ENCODE measurements around the gene CCM2.

CCM2 gene

DNA sequence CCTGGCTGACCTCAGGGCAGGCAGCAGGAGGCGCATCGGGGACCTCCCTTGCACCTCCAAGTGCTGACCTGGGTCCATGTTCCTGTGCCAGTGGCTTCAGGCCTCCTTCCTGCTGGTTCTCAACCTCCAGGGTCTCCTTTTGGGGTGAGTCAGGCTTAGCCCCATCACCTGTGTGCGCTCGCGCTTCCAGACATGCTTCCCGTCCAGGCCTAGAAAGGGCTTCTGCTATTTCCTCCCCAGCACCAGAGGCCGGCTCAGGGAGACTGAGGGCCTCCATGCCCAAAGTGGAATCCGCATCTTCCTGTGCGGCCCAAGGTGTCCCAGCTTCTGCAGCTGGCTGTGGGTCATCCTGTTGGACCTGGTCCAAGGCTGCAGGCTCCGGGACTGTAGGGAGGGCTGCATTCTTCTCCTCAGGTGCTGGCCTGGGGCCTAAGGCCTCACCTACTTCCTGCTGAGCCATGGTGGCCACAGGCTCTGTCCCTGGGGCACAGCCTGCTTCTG lies 82.9 kb downstream of the CCM2 start:
- DNase-seq (ENCODE audit: low spot score) = peak; percentile 68

DNA sequence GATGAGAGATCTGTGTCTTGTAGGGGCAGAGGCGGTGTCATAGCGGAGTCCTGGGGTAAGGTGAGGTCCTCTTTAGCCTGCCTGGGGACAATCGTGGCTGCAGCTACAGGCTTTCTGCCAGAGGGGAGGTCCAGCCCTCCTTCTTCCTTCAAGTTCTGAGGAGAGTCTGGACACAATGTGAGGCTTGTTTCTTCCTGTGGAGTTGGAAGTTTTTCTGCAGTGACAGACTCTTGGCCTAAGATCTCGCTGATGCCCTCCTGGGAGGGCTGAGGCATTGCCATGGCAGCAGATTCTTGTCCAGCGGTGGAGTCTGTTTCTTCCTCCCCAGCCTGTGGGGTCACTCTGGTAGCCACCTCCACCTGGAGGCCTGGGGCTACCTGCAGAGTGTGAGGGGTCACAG lies 84.3 kb downstream of the CCM2 start:
- DNase-seq (ENCODE audit: low spot score) = no peak

GRCh38 chr7:45084901-45085618 lies 85.1 kb downstream of the CCM2 start:
- no peak for DNase-seq (ENCODE audit: low spot score)

- no peak for DNase-seq (ENCODE audit: low spot score)
Measured at GRCh38 chr7:45085619-45086200, 85.7 kb downstream of the CCM2 start.

DNA sequence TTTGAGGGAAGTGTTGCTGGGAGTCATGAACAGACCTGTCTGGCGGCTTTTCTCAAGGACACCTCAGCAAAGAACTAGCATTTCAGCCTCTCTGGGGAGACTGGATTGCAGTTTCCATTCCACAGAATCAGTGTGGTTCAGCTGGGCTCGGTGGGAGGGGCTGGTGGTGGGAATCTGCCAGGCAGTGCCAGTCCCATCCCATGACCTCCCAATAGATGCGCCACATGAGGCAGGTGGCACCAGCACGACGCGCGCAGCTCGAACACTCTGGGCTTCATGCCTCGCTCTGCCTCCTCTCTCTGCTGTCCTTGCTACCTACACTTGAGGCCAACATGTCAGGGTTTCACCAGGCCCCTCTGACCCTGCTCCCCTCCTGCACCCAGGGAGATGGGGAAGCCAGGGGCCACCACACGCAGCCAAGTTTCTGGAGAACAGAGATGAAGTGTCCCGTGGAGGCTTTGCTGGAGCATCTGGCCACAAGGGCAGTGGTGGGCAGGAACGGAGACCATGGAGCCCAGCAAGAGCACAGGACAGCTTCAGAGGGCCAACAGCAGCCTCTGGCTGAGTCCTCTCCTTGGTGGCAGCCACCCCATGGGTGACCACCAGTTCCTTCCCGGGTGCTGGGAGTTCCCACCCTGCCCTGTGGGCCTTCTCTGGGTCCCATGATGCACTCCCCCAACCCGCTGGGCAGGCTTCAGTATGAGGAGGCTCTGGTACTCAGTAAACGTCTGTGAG lies 86.5 kb downstream of the CCM2 start:
- no peak for DNase-seq (ENCODE audit: low spot score)

DNA sequence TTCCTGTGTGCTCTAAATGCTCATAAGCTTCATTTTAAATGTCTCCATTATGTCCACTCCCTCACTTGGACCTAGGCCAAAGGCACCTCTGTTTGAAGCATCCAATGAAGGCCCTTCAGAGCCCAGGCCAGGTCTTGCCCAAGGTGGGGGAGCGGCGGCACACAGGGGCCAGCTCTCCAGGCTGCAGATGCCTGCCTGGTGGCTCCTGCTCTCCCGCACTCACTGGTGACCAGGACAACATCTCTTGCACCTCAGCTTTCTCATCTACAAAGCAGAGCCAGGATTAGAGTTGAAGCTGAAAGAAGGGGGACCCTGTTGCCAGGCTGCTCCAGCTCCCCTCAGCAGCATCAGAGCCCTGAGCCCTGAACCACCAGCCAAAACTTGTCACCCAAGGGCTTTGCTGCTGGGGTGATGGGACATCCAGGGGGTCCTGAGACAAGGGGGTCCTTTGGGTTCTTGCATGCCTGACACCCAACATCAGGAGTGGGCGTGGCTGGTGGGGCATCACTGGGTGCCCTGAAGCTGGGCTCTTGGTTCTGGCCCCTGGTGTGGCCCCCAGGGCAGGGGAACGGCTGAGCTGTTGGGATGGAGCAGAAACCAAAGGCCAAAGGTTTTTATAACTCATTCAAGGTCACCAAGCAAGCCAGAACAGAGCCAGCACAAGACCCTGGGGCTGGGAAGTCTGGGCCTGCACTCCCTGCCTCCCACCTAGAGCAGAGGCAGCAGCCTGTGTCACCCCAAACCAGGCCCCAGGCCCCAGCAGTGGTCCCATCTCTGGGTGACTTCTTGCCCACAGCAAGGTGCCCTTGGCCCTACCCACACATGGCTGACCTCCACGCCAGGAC lies 87.5 kb downstream of the CCM2 start:
- no peak for DNase-seq (ENCODE audit: low spot score)

- DNase-seq (ENCODE audit: low spot score) = no peak
Measured at GRCh38 chr7:45088146-45088701, 88.2 kb downstream of the CCM2 start.

DNA sequence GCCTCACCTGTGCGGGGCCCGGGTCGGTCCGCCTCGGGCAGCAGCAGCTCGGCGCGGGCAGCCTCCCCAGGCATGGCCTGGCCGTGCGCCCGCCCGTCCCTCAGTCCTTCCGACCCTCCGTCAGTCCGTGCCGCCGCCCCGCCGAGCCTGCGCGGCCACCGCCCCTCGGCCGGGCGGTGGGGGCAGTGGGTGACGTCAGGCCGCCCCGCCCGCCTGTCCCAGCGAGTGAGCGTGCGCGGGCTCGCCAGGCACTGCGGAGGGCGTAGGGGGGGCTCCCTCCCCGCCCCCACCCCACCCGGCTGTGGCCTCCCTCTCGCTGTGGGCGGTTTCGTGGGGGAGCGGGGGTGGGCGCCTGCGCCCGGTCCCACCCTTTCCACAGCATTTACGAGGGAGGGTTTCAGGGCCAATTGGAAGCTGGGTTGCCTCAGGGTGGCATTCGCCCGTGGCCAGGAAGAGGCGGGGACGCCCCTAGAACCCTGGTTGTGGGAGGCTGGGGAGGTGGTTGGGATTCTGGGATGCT lies 88.9 kb downstream of the CCM2 start, which contains the start of gene NACAD:
Gene NACAD (minus strand): TSS at position 149 of the 520 bp plus-strand sequence. CDS start 75 bp downstream, at position 74.
- DNase-seq (ENCODE audit: low spot score) = peak; percentile 20

GRCh38 chr7:45089341-45089891 lies 89.4 kb downstream of the CCM2 start:
- peak; percentile 72 for DNase-seq (ENCODE audit: low spot score)

GRCh38 chr7:45092100-45092930 lies 92.3 kb downstream of the CCM2 start:
- peak; percentile 35 for DNase-seq (ENCODE audit: low spot score)

DNA sequence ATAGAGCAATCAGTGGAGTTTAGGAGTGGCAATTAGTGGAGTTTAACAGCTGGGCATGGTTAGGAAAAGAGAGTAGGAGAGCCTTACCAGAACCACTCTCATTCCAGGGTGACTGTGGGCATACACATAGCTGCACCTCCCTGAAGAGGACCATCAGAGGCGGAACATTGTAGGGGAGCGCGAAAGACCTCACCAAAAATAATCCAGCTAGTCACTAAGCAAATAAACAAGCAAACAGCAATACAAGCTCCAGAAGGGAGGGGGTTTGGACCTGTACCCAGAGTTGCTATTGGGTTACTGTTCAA lies 92.9 kb downstream of the CCM2 start:
- DNase-seq (ENCODE audit: low spot score) = no peak

- no peak for DNase-seq (ENCODE audit: low spot score)
Measured at GRCh38 chr7:45098983-45099839, 99.2 kb downstream of the CCM2 start.

- no peak for DNase-seq (ENCODE audit: low spot score)
Measured at GRCh38 chr7:45099891-45100760, 100.1 kb downstream of the CCM2 start.

DNA sequence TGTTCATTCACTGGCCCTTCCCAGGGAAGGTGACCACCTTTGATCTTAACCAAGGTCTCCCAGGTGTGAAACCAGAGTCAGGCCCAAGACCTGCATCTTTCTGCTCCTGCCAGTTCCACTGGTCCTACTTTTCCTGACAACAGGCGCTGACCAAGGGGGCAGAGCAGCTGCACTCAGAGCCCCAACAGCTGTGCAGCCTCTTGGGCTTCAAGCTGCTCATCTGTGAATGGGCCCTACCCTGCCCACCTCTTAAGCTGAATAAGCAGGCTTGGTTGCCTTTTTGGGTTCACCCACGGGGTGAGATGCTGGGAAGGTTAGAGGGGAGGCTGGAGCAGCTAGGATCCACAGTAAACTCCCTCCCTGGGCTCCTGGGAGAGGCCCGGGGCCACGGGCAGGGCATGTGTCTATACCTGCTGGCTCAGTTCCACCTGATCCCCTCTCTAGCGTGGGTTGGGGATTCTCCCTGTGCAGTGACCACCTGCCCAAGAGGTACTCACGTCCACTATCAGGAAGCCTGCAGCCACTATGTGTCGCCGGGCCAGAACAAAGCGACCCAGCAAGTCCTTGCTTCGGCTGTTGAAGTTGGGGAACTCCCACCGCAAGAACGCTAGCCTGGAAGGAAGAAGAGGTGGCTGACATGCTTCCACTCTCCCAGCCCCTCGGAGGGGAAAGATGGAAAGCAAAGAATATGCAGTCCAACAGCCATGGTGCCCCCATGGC lies 100.9 kb downstream of the CCM2 start:
- DNase-seq (ENCODE audit: low spot score) = no peak

GRCh38 chr7:45101748-45102147 lies 101.7 kb downstream of the CCM2 start:
- no peak for DNase-seq (ENCODE audit: low spot score)

DNA sequence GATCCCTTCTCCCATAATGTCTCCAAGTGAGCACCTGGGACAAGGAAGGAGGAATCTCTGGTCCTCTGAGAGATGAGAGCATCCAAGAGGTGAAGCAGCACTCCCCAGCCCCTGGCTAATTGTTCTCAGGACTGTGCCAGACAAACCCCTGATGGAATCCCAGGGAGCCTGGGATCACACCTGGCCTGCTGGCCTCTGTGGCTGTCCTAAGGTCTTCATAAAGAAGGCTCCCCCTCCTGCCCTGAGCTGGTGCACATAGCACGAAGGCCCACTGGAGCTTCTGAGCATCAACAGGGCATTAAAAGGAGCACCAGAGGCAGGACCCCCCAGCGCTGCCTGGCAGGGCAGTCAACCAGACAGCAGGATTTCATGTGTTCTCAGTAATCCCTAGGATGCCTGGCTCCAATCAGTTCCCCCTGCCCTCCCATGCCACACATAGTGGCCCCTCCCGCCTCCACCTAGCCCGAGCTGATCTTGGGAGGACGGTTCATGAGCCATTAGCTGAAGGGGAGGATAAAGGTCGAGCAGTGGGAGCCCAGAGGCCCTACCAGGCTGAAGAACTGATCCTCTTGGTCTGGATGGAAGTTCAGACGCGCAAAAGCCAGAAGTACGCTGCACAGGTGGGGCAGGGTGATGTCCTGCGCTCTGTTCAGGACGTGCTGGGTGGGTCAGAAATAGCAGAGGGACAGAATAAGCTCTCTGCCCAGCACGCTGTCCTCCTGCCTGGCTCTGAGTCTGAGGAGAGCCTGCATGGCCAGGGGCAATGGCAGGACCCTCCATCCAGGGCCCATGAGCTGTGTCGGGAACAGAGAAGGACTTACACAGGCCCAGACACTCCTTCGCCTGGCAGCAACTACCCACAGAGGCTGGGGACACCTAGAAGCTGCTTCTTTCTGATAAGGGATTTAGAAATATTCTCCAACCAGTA lies 103.0 kb downstream of the CCM2 start:
- DNase-seq (ENCODE audit: low spot score) = no peak
